Mesothelial cell of epicardium (in vitro differentiated cells): Measurements from ENCODE around the gene ASTL. TPM values are rescaled to one million over a fixed set of nuclear protein-coding genes. Genes with fewer than 3 reads are reported as not detected.

ENCODE experiments used
- DNase-seq, 2 experiments: peaks; one replicate each; pipeline ENCODE4 v3.0.0; 2021; ENCODE audit warnings: low spot score in 2 of 2; ENCODE audit not compliant: unreplicated experiment in 2 of 2
- H3K27ac Mint-ChIP-seq: 2 replicates; pipeline ENCODE4 v1.8.0; 2021; ENCODE audit warnings: mixed read lengths
- H3K27me3 Mint-ChIP-seq: 2 replicates; pipeline ENCODE4 v1.8.0; 2021; ENCODE audit warnings: low read depth, mixed read lengths
- H3K36me3 Mint-ChIP-seq: 2 replicates; pipeline ENCODE4 v1.8.0; 2021; ENCODE audit warnings: mixed read lengths
- H3K4me1 Mint-ChIP-seq: 2 replicates; pipeline ENCODE4 v1.8.0; 2021; ENCODE audit warnings: mixed read lengths
- H3K4me3 Mint-ChIP-seq: 2 replicates; pipeline ENCODE4 v1.8.0; 2021; ENCODE audit warnings: mild to moderate bottlenecking, moderate library complexity, mixed read lengths
- H3K9me3 Mint-ChIP-seq: 2 replicates; pipeline ENCODE4 v1.8.0; 2021; ENCODE audit warnings: mixed read lengths
- CTCF ChIP-seq: fragments of 200-600 bp; sonication (generic); IDR thresholded peaks from one replicate; pipeline ENCODE4 v1.5.0; 2021; ENCODE audit warnings: antibody characterized with exemption; ENCODE audit not compliant: unreplicated experiment
- total RNA-seq: library from RNA; stranded (reverse); gene quantifications from 3 replicates; pipeline ENCODE4 v1.2.1, GENCODE V29; 2021

The ASTL gene
- total RNA-seq, 1 donor from 2014 or later, result 1.2 TPM

- H3K27ac Mint-ChIP-seq, result no peak overlapping the region
- H3K9me3 Mint-ChIP-seq, result peaks cover 20% of the 10 kb centered on the region
- TF ChIP-seq CTCF, result no peak
- H3K36me3 Mint-ChIP-seq, result no peaks in the 10 kb centered on the region
- H3K27me3 Mint-ChIP-seq, result peaks cover 11% of the 10 kb centered on the region
- no peak for DNase-seq
- H3K4me3 Mint-ChIP-seq, result no peak overlapping the region
- no peaks in the 10 kb centered on the region for H3K4me1 Mint-ChIP-seq
These were observed 54.1 kb downstream of the ASTL start for GRCh38 chr2:96083989-96084857.

- H3K4me3 Mint-ChIP-seq, result no peak overlapping the region
- H3K27me3 Mint-ChIP-seq, result peaks cover 13% of the 10 kb centered on the region
- no peaks in the 10 kb centered on the region for H3K4me1 Mint-ChIP-seq
- TF ChIP-seq CTCF, result no peak
- DNase-seq, result no peak
- H3K9me3 Mint-ChIP-seq, result peaks cover 20% of the 10 kb centered on the region
- H3K27ac Mint-ChIP-seq, result no peak overlapping the region
- no peaks in the 10 kb centered on the region for H3K36me3 Mint-ChIP-seq
These were observed 55.0 kb downstream of the ASTL start for GRCh38 chr2:96083064-96083939.

GRCh38 chr2:96082211-96083063 is 55.9 kb downstream of the ASTL start:
- H3K36me3 Mint-ChIP-seq, result no peaks in the 10 kb centered on the region

GRCh38 chr2:96081042-96081441 is 57.3 kb downstream of the ASTL start:
- no peak for TF ChIP-seq CTCF
- Mint-ChIP-seq H3K9me3 (peaks cover 16% of the 10 kb centered on the region), H3K4me3 (no peak overlapping the region), H3K27me3 (peaks cover 13% of the 10 kb centered on the region), H3K27ac (no peak overlapping the region), H3K36me3 (no peaks in the 10 kb centered on the region), H3K4me1 (no peaks in the 10 kb centered on the region)
- DNase-seq, result no peak

More at GRCh38 chr2:96082211-96083063, 55.9 kb downstream of the ASTL start:
- no peak overlapping the region for H3K27ac Mint-ChIP-seq
- H3K4me3 Mint-ChIP-seq, result no peak overlapping the region
- no peak for TF ChIP-seq CTCF
- peaks cover 13% of the 10 kb centered on the region for H3K27me3 Mint-ChIP-seq
- H3K9me3 Mint-ChIP-seq, result peaks cover 20% of the 10 kb centered on the region
- H3K4me1 Mint-ChIP-seq, result no peaks in the 10 kb centered on the region
- no peak for DNase-seq

GRCh38 chr2:96075199-96075771 is 63.0 kb downstream of the ASTL start:
- Mint-ChIP-seq H3K4me3 (no peak overlapping the region), H3K27ac (no peak overlapping the region), H3K9me3 (peaks cover 26% of the 10 kb centered on the region), H3K27me3 (peaks cover 8% of the 10 kb centered on the region), H3K4me1 (no peaks in the 10 kb centered on the region), H3K36me3 (no peaks in the 10 kb centered on the region)
- no peak for DNase-seq
- TF ChIP-seq CTCF, result no peak
